ENCODE results near the gene SRSF10. TPM values are rescaled to one million over a fixed set of nuclear protein-coding genes. Genes with fewer than 3 reads are reported as not detected.

The SRSF10 gene
- total RNA-seq, 1 experiment from 2014 or later: 142 TPM

- TF ChIP-seq SIN3A (IDR thresholded peaks at IDR 0.05; ENCODE audit: low read depth) (no peak), ZFX (IDR thresholded peaks at IDR 0.05) (no peak), EGR1 (IDR thresholded peaks at IDR 0.05; ENCODE audit: low read depth) (no peak), TCF7L2 (IDR thresholded peaks at IDR 0.05; ENCODE audit: borderline replicate concordance, extremely low read depth, insufficient read depth, insufficient read length) (no peak), FOSL1 (IDR thresholded peaks at IDR 0.05; ENCODE audit: low read depth) (no peak)
- Histone ChIP-seq H3K4me3 (replicated peaks in 1 of 2; ENCODE audit: low read depth in 1 of 2, low read length in 2 of 2) (no peak overlapping the region), H3K4me1 (ENCODE audit: control insufficient read depth in 1 of 2, insufficient read depth in 2 of 2, low read length in 2 of 2) (peaks cover 3 to 9% of the 10 kb centered on the region in 2 experiments; a peak in 2 of 4 replicates), H4K20me1 (ENCODE audit: insufficient read depth) (no peaks in the 10 kb centered on the region), H3K36me3 (ENCODE audit: control insufficient read depth in 1 of 2, insufficient read depth in 2 of 2, low read length in 2 of 2) (no peaks in the 10 kb centered on the region), H2AFZ (ENCODE audit: low read depth, low read length, poor library complexity, severe bottlenecking) (no peak overlapping the region), H3K9me2 (ENCODE audit: insufficient read depth) (no peaks in the 10 kb centered on the region), H3K4me2 (ENCODE audit: low read length) (no peak overlapping the region), H3K9me3 (ENCODE audit: control insufficient read depth in 1 of 2, insufficient read depth in 1 of 2, low read depth in 1 of 2, low read length in 2 of 2) (no peaks in the 10 kb centered on the region), H3K27me3 (ENCODE audit: insufficient read depth, low read length) (no peaks in the 10 kb centered on the region), H3K79me2 (ENCODE audit: insufficient read depth, low read length) (no peaks in the 10 kb centered on the region), H3K27ac (ENCODE audit: low read depth, low read length) (no peak overlapping the region), H3K9ac (ENCODE audit: low read length) (no peak overlapping the region)
- ChIA-PET POLR2A (no interaction called here), CTCF (no interaction called here), RAD21 (ENCODE audit: low non-redundant PET in 1 of 2, low total read pairs in 2 of 2, uncharacterized antibody in 2 of 2, unreplicated experiment in 2 of 2) (no interaction called here)
- ATAC-seq (no peak), DNase-seq (ENCODE audit: low read depth, low spot score) (no peak)
- BruUV-seq (replicated peaks): no TSS peak
- intact Hi-C loops (cut with micrococcal nuclease): no loop called here
Measured at GRCh38 chr1:23999156-23999671, 19.1 kb upstream of the SRSF10 start.

- H3K4me1 ChIP-seq (ENCODE audit: control insufficient read depth in 1 of 2, insufficient read depth in 2 of 2, low read length in 2 of 2): peaks cover 0 to 4% of the 10 kb centered on the region in 2 experiments; a peak in 1 of 4 replicates
- H3K27ac ChIP-seq (ENCODE audit: low read depth, low read length): no peak overlapping the region
- CTCF ChIA-PET: no interaction called here
- ATAC-seq (no peak), DNase-seq (ENCODE audit: low read depth, low spot score) (no peak)
- H3K4me3 ChIP-seq (replicated peaks in 1 of 2; ENCODE audit: low read depth in 1 of 2, low read length in 2 of 2): no peak overlapping the region
- intact Hi-C loops (cut with micrococcal nuclease): no loop called here
- H3K27me3 ChIP-seq (ENCODE audit: insufficient read depth, low read length): no peaks in the 10 kb centered on the region
- H3K36me3 ChIP-seq (ENCODE audit: control insufficient read depth in 1 of 2, insufficient read depth in 2 of 2, low read length in 2 of 2): no peaks in the 10 kb centered on the region
- POLR2A ChIA-PET: no interaction called here
- H3K4me2 ChIP-seq (ENCODE audit: low read length): no peak overlapping the region
- no peaks in the 10 kb centered on the region for H3K79me2 ChIP-seq (ENCODE audit: insufficient read depth, low read length)
- H3K9ac ChIP-seq (ENCODE audit: low read length): no peak overlapping the region
- RAD21 ChIA-PET (ENCODE audit: low non-redundant PET in 1 of 2, low total read pairs in 2 of 2, uncharacterized antibody in 2 of 2, unreplicated experiment in 2 of 2): no interaction called here
- no peaks in the 10 kb centered on the region for H4K20me1 ChIP-seq (ENCODE audit: insufficient read depth)
- H2AFZ ChIP-seq (ENCODE audit: low read depth, low read length, poor library complexity, severe bottlenecking): no peak overlapping the region
- BruUV-seq (replicated peaks): no TSS peak
- H3K9me3 ChIP-seq (ENCODE audit: control insufficient read depth in 1 of 2, insufficient read depth in 1 of 2, low read depth in 1 of 2, low read length in 2 of 2): no peaks in the 10 kb centered on the region
- H3K9me2 ChIP-seq (ENCODE audit: insufficient read depth): no peaks in the 10 kb centered on the region
- no peak for TF ChIP-seq REST (IDR thresholded peaks at IDR 0.05; ENCODE audit: low read depth)
- TF ChIP-seq CTCF (IDR thresholded peaks at IDR 0.05 in 2 of 3, conservative IDR thresholded peaks at IDR 0.05 in 1 of 3; ENCODE audit: borderline replicate concordance in 1 of 3, insufficient read depth in 1 of 3, low read depth in 2 of 3, low read length in 2 of 3): no peak
- TF ChIP-seq CEBPB (IDR thresholded peaks at IDR 0.05; ENCODE audit: low read depth): no peak
- no peak for TF ChIP-seq YY1 (IDR thresholded peaks at IDR 0.05; ENCODE audit: extremely low read depth, insufficient replicate concordance, low read depth, low read length)
- no peak for TF ChIP-seq TCF7L2 (IDR thresholded peaks at IDR 0.05; ENCODE audit: borderline replicate concordance, extremely low read depth, insufficient read depth, insufficient read length)
- TF ChIP-seq RAD21 (IDR thresholded peaks at IDR 0.05; ENCODE audit: low read depth): no peak
- TF ChIP-seq FOSL1 (IDR thresholded peaks at IDR 0.05; ENCODE audit: low read depth): no peak
- no peak for TF ChIP-seq JUND (IDR thresholded peaks at IDR 0.05)
- no peak for TF ChIP-seq SRF (IDR thresholded peaks at IDR 0.05; ENCODE audit: low read depth)
- TF ChIP-seq SIN3A (IDR thresholded peaks at IDR 0.05; ENCODE audit: low read depth): no peak
- TF ChIP-seq ZBTB33 (IDR thresholded peaks at IDR 0.05; ENCODE audit: extremely low read depth, insufficient replicate concordance, low read length): no peak
Measured at GRCh38 chr1:23997812-23998211, 17.7 kb upstream of the SRSF10 start.
